Fibroblast of upper back skin (primary cell): Measurements from ENCODE around the gene CHN2.

Experiments
- DNase-seq: peaks from one replicate; pipeline ENCODE4 v3.0.0-alpha.2; 2013

The CHN2 gene

DNA sequence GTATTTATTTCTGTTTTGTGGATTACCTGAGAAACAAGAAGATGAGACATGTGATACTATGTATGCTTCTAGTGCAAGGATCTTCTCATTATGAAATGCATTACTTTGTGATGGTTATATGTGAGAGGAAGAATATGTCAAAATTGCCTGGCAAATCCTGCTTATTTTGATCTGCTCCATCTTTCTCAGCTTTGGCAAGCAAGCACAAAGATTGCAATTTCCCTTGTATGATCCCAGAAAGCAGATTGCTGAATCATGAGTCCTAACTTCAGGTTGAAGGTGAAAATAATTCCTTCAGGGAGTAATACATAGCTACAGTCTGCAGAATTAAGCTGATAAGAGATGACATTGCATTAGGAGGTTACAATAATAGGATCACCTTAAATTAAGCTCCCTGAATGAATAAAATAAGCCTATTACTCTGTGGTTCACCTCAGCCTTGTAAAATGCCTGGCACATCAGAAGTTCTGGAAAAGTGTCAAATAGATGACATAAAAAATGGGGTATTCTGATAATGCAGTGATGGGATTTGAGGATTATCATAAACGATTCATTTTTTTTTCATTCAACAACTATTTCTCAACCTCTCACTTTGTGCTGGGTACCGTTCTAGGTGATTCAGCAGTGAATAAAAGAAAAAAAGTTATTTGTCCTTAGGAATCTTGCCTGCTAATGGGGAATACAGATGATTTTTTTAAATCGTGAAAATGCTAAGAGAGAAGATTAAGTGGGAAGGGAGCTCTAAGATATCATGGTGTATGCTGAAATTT is 120.7 kb downstream of the CHN2 start:
- no peak for DNase-seq

DNA sequence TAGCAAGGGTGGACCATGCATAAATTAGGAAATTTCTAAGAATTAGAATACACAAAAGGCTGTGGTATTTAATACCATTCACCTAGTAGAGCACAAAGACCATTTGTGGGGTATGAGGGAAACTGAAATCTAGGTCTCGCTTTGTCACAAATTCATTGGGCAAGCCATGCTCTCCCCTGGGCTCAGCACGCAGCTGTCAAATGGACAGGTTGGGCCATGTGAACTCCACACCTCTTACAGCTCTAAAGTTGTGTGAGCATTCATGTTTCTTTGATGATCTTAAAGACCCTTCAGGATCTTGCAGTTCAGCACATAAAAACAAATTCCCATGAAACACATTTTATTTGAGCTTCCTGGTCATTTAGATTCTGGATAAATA is 121.3 kb downstream of the CHN2 start:
- DNase-seq = no peak

DNA sequence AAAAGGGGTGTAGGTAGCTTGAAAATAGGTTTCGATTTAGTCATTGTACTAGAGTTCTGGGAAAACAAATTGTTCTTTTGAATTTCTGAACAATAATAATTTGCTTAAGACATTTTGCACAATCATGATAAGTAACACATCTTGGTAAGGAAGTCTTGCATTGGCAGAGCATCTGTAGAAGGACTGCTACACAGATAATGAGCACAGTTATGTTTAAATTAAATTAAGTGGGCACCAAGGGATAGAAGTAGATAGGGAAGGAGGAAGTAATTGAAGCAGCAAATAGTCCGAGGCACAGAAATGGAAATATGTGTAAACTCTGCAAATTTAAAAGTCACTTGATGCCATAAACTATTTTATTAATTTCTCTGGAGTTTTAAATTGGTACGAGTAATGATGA is 122.4 kb downstream of the CHN2 start:
- DNase-seq = no peak

DNA sequence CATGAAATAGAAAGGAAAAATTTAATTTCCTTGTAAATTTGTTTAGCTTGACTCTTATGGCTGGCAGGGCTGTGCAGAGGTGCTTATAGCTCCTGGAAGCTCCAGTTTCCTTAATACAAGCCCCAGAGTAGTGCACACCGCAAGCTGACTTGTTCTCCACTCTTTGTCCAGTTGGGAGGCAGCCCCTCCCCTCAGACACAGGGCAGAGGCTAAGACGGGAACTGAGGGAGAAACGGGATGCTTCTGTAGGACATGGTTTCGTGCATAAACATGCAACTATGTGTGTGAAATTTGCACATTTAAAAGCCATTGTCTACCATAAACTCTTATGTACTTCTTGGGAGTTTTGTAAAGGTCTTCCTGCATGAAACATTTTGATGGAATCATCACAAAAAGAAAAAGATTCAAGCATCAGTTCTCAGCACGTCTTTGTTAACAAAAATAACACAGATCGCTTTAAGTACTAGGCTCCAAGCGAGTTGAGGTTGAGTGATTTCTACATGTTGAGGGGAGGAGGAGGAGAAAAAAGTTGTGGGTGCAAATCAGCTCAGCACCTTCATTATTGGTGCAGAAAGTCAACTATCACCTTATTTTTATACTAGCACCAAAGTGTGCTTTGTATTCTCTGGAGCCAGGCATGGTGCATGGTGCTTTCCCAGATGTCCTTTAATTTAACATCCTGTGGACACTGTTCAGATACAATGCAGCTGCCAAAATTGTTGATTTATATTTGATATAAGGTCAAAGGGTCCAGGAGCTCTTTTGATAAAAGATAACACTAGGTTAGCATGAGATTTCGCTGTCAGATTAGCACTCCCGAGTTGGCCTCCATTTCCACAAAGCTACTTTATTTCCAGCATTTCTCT is 124.5 kb downstream of the CHN2 start:
- no peak for DNase-seq

DNA sequence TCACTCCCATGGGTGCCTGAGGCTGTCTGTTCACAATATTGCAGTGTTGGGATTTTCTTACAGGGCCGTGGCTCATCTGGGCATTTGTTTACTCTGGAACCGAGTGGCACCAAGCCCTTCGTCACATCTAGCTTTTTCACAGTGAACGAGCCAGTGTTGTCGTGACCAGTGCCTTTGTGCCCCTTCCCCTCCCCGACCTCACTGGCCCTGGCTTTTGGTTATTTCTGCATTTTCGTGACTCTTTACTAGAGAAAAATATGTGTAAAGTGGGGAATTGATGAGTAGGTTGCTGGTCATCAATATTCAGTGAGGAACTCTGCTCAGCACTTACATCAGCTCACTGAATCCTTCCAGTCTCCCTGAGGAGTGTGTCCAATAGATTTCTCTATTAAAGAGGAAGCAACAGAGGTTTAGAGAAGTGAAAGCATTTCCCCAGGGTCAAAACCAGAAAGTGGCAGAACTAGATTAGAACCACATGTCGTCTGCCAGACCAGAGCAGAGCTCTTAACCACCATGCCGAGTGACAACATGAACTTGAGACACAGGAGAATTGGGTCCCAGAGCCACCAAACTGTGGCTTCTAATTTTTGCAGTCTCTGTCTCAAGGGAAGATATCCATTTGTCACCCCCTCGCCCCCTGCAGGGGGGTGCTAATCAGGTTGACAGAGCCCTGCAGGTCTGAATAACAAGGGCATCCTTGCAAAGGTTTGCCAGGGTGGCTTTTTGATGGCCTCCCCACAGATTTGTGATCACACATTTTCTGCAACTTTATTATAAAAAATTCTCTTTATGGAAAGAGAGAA is 125.3 kb downstream of the CHN2 start:
- DNase-seq = peak; percentile 6

DNA sequence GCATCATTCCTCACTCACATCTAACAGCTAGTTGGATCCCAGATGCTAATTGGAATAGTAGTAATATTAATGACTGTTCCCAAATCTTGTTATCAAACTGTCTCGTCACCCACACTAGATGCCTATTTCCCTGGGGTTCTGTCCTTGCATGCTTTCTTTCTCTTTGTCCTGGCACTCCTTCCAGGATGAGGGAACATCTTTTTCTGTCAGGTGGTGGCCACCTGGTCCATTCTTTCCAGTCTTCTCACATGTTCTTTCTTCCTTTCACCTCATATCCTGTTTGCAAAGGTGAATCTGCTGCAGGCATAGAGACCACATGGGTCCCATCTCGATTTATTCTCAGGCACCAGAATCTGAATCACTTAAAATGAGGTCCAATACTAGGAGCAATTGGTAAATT is 126.0 kb downstream of the CHN2 start:
- no peak for DNase-seq

DNA sequence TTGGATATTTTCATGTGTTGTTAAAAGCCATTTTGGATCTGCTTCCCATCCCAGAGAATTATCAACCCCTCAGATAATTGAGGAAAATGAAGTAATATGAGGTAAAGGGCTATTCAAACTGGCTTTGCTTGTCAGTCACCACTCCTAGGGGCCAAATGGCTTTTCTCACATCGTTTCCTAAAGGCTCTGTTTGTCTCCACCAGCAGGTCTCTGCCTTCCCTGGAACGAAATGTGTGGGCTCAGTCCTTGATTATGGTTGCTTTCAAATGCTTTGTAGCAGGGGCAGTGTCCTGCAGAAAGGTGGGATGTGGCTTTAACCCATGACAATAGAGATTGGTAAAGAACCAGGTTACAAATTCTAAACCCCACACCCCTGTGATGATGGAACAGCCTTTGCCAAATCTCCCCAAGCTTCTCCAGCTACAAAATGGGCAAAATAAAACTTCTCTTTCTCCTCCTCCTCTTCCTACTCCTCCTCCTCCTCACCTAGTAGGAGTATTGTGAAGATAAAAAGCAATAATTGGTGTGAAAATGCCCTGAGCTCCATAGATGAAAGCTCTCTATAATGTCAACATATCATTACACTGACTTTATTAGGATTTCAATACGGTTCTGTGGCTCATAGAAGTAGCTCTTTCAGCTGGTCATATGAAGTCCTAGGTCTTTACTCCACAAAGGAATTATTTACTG is 127.6 kb downstream of the CHN2 start:
- no peak for DNase-seq

DNA sequence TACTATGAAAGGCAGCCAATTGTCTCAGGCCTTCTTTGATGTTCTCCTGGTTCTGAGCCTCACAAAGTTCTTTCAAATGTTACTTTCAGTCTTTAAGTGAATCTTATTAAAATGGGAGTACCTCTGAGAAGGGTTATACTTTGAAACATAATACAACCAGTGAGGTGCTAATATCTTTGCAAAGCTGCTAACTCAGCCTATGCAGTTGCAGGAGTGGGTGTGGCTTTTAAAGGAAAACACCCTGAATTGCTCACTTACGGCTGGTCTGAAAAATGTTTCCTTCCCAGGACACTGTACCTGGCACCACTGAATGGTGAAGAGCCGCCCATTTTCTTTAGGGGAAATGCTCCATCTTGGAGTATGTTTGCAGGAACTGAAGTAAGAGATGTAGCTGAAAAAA is 130.9 kb downstream of the CHN2 start:
- DNase-seq = no peak

DNA sequence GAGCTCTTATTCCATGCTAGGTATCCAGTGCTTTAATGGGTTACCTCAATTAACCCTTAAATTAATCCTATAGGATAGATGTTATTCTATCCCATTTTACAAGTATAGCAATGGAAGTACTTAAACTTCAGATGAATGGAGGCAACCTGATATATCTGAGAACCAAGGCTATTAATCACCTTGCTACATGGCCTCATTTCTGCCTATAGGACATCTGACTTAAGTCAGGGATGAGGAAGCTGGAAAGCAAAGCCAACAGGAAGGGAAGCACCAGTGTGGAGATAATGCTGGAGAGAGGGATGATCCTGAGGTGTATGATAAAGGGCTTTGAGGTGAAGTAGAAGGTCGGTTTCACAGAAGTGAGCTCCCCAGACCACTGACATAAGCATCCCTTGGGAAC is 132.3 kb downstream of the CHN2 start:
- DNase-seq = no peak

DNA sequence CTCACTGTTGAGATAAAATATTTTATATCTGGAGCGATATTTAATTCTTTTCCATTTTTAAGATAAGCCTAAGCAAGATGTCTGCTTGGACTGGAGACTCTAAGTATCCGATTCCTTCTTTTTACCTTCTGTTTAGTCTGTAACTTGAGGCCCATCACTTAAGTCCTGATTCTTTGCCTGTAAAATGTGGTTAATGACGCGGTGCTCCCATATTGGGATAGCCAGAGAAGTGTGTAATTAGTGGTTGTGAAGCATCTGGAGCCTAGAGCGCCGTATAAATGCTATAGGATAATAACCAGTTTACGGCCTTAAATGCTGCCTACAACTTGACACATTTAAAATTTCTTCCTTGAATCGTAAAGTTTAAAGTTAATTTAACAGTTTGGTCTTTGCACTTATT is 132.9 kb downstream of the CHN2 start:
- no peak for DNase-seq

DNA sequence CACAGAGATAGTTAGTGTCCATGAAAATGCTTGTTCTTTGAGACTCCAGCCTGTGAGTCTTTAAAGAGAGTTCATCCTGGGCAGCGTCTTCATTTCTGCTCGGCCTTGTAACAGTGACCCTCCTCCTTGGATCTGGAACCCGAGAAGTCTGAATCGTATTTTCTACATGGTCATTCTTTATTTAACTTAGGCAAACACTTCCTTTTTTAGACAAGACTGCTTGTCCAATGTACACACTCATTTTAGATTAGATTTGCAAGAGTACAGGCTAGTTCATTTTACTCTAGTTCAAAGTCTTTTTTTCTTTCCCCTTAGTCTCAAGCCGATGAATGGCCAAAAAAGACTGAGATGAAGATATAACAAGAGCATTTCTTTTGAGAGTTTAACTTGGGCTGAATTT is 133.5 kb downstream of the CHN2 start:
- no peak for DNase-seq

DNA sequence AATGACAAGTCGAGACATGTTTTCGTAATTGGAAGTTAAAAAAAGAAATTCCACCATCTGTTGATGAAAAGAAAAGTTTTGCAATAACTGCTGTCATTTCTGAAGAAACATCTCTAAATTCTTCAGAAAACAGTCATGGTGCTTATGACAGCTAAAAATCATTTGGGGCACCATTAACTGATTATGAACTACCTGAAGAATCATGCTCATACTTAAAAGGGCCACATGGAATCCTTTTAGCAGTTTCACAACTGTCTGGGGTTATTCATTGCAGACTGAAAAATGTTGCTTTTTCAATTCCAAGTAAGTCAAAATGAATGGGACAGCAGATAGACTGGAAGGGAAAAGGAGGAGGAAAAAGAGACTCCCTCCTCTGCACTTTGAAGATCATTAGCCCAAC is 134.2 kb downstream of the CHN2 start:
- peak; percentile 60 for DNase-seq

DNA sequence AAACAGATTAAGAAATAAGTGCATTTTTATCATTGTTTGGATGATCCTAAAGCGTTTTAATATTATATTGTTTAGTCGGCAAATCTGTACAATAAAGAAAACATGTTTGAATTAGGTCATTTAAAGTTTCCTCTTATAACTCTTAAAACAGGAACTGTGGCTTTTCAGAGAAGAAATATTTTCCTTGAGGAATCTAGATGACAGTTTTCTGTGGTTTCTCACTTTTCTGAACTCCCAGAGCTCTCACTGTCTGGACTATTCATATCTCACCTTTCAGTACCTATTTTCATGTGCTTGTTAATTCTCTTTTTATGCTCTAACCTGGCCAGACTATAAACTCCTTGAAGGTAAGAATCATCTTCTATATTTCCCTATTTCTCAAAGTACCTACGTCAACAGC is 135.1 kb downstream of the CHN2 start:
- no peak for DNase-seq

DNA sequence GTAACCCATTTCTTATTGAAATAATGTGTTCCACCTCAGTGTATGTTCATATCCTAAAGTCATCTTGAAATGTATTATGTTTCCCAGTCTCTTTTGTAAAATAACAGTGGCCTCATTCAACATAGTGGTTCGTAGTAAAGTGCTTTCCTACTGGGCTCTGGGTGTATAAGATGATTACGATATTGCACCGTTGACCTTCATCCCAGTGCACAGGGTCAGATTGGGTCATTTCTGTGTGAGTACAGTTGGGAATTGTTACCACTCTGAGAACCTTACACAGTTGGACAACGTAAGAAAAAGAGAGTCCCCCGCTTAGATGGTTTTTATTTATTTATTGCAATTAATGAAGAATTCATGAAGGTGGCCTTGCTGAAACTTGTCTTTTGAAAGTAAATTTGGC is 135.6 kb downstream of the CHN2 start:
- no peak for DNase-seq

DNA sequence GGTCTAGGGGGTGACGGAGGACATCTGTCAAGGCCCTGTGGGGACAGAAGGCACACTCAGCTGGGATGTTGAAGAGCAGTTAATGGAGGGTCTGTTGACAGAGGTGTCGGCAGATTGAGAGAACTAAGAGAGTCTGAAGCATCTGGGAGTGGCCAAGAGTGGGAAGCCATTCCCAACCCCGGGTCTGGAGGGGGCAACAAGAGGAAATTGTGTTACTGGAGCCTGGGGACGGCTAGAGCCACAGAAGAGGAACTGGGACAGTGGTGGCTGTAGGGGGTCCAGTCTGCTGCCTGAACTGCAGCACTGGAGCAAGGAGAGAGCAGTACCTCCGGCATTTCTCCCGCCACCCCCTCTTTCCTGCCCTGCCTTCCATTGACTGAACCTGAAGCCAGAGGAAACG is 136.6 kb downstream of the CHN2 start:
- no peak for DNase-seq

DNA sequence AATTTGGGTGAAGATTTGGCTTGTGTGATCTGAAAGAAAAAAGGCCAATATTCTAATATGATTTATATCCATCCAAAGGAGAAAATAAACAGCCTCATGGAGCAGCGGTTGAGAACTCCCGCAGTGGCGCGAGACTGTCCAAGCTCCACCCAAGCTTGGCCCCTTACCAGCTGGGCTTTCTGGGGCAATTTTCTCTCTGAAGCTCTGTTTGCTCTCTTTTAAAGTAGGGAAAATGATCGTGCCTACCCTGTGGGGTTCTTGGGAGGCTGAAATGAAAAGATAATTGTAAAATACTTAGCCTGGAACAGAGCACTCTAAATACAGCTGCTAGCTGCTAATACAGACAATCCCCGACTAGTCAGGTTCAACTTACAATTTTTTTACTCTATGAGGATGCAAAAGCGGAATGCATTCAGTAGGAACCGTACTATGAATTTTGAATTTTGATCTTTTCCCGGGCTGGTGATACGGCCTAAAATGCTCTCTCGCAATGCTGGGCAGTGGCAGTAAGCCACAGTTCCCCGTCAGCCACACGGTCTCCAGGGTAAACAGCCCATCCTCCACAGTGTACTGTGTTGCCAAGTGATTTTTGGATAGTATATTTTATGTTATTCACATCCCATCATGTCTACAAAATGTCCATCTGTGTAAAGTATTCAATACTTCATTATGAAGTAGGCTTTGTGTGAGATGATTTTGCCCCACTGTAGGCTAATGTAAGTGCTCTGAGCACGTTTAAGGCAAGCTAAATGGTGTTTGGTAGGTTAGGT is 137.7 kb downstream of the CHN2 start:
- DNase-seq = no peak

DNA sequence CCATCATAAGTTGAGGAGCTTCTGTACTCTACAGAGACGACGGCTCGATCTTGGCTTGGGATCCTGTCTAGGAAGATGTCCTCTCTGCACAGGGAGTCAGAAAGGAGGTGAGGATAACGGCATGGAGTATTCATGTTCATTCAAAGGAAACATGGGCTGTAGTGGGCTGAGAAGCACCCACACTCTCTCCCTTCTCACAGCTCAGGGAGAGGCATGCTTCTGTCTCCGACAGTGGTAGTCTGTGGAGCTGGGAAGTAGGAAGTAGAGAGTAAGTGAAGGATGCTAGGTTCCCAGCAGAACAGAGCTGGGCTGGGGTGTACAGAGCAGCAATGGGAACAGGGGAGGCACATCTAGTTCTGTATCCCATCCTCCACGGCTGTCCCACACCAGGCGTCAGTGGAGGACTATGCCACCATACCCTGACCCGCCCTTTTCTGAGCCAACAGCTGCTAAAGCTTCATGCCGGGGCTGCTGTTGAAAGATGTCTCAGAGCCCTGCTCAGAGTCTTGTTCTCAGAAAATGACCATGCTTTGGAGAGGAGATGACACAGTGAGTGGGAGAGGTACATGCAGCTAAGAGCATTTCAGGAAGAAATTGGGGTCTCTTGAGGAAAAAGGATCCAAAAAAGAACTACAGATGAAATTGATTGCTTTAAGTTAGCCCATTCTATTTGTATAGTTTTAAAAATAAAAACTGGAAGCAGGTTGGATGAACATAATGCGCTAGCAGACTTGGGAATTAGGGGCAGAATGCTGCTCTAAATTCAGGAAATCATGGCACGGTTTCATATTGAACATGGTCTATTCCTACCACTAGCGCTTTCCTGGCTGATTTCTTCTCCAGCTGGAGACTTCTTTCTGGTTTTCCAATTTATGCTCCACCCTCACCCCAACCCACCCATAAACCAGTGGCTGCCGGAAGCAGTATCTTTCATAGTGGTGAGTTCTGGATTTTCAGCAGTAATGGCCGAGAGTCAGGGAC is 138.6 kb downstream of the CHN2 start:
- no peak for DNase-seq

DNA sequence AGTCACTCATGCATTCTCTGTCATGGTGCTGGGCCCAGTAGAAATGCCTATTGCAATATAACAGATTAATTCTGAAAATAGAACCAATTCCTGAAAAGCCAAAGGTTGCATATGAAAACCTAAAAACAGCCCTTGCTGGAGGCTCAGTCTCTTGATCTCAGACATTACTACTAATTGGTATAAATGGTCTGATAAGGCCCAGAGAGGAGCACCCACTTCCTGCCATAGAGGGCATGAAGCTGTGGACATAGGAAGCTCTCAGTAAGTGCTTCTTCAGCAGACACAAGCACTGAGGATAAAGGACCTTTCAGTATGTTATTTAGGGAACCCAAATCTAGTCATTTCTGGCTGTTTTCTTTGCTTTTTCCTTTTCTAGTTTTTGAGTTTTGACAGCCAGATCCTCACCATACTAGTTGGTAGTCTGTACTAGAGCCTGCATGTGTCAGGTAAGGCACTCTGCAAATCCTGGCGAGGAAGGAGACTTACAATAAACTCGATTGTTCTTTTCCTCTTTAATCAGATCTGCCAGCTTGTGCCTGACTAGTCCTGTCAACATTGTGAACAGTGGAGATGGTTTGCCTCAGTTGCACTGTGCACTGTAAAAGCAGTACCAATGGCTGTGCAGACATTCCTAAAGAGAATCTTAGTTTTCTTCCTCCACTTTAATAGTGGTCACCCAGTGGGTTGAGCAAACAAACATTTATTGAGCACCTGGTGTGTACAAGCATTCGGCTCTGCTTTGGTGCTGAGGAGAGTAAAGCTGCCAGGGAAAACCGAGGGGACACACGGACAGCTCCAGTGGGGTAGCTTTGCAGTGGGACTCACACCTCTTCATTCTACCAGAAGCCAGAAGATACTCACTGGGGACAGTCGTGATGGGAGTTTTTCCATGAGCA is 140.9 kb downstream of the CHN2 start:
- DNase-seq = no peak

DNA sequence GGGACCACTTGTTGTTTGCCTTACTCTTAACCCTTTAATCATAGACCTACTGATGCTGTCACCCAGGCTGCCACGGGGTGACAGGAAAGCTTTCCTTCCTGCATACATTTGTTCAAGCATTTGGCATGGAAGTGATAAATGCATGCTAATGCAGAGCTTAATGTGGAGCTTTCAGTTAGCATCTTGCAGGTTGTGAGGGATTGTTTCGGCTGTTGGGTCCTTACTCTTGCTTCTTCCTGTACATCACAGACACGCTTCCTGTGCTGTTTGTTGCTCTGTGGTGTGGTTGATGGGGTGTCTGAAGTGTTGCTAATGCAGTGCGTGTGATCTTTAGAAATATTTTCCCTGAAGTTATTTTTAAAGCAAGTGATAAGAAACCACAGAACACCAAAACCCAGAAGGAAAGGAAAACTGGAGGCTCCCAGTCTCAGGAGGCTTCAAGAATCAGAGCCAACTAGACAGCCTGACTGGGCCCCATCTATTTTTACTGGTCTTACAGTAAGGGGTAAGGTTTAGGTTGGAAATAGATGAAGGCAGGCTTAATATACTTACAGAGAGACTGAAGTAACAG is 143.1 kb downstream of the CHN2 start:
- peak; percentile 7 for DNase-seq
